Heart left ventricle (tissue), 13 donors: Measurements from ENCODE around the gene RBM46.

Experiments
- CTCF ChIP-seq, 12 donors: fragments of 200-600 bp; sonication (generic) in 4 of 12; IDR thresholded peaks; one replicate each; pipeline versions ENCODE4 v1.5.0 to v1.8.0; 2018 to 2022; ENCODE audit warnings: antibody characterized with exemption in 12 of 12, mild to moderate bottlenecking in 5 of 12
- POLR2A ChIP-seq, 2 donors: fragments of 450-650 bp; IDR thresholded peaks; one replicate each; pipeline ENCODE4 v1.6.1; 2017; ENCODE audit warnings: antibody characterized with exemption in 2 of 2, mild to moderate bottlenecking in 2 of 2, moderate library complexity in 2 of 2
- donor health status: ischemic (EF 13 %, LVEDD 7.1; RV severe dilation, severe dysfunction).
- donor health status: DM: no; HTN: yes; CAD: no.
- donor health status: DM: no; HTN: no; CAD: no.
- donor health status: ischemic (EF 25% LVEDD 6.9; RV normal size, moderate dysfunction).
- donor health status: ischemic (EF 25% LVEDD 5.7; RV mildly dilated, moderate dysfunction).
- donor health status: ischemic (EF 35%, LVEDD 5.7; RV mildly dilated, moderate dysfunction).
- donor health status: nonischemic (EF 11% LVEDD 7.7; RV severe dilation, severe dysfunction).
- donor health status: DM: yes; HTN: yes; CAD: no.
- donor health status: PGD.
- donor health status: ischemic (EF 29% LVEDD 5.4; RV normal size, mild dysfunction).
- donor health status: nonischemic (EF 23%, LVEDD 6.1; RV moderate dilation, normal function).

DNA sequence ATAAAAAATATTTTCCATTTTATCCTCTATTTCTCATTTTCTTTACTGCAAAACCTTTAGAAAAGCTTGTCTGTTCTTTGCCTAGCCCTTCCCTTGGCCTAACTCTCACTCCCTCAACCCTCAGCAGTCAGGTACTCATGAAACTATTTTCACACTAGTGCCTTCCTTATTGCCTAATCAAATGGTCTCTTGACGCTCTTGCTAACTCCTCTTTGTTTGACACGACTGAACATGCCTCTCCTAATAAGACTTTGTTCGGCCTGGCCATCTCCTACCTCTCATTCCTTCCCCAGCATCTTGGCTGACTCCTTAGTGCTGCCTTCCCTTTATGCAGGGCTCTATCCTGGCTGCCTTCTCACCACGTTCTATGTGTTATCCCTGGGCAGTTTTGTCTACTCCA is 48.4 kb upstream of the RBM46 start:
- TF ChIP-seq CTCF (IDR thresholded peaks at IDR 0.05) (no peak), POLR2A (IDR thresholded peaks at IDR 0.05) (no peak)
